AG04449 (cell line): ENCODE measurements around the gene KCNQ5.
"Not testable (repeated sequence)": the region's sequence is repeated elsewhere in the genome, so short reads cannot be mapped to it uniquely, and the experiment has no call there.

Source experiments
- CTCF ChIA-PET: fragments of 350-600 bp; formaldehyde crosslinking; extraction: SDS; loops from one replicate; lab custom pipeline; 2021; ENCODE audit warnings: antibody characterized with exemption; lab: Yijun Ruan, JAX
- POLR2A ChIA-PET: fragments of 400-600, 350-600 bp; formaldehyde crosslinking; extraction: SDS; loops from one replicate; lab custom pipeline; 2020; ENCODE audit warnings: antibody characterized with exemption, inconsistent platforms; lab: Yijun Ruan, JAX
- DNase-seq: peaks from one replicate; pipeline ENCODE4 v3.0.0-alpha.2; 2010; ENCODE audit warnings: low read depth, low spot score
- H3K4me3 ChIP-seq: 2 replicates; pipeline ENCODE4 v1.5.1; 2011; ENCODE audit warnings: low read depth, mild to moderate bottlenecking, control low read depth, low read length
- CTCF ChIP-seq: IDR thresholded peaks from one replicate; pipeline ENCODE4 v1.5.1; 2011; ENCODE audit warnings: mild to moderate bottlenecking, moderate library complexity, low read length, control low read depth, inconsistent platforms; ENCODE audit not compliant: insufficient read depth; ENCODE audit errors: missing control alignments

Gene KCNQ5

GRCh38 chr6:72621291-72622093 lies at the start of gene KCNQ5:
Gene KCNQ5 (plus strand): TSS chr6:72622064.
- DNase-seq = no peak
- ChIA-PET POLR2A (no interaction called here), CTCF (interaction anchor here (0.7 to 10.4 kb wide), 18 partner anchors 10 to 706 kb away, joined by 3 to 251 read pairs (median 4); no protein-coding TSS in a partner anchor)
- peak within 1 kb of the TSS; percentile 69 for H3K4me3 ChIP-seq
- TF ChIP-seq CTCF = no peak

GRCh38 chr6:72579865-72580264 lies 42.0 kb upstream of the KCNQ5 start:
- DNase-seq = no peak
- ChIA-PET POLR2A (interaction anchor here (1.0 to 1.3 kb wide), 3 partner anchors 154 to 168 kb away, joined by 3 to 5 read pairs (median 5); no protein-coding TSS in a partner anchor), CTCF (interaction anchor here (0.7 to 11.8 kb wide), 40 partner anchors 10 to 745 kb away, joined by 3 to 430 read pairs (median 4); no protein-coding TSS in a partner anchor)
- TF ChIP-seq CTCF = no peak
- no peak overlapping the region for H3K4me3 ChIP-seq

- CTCF ChIA-PET = interaction anchor here (0.6 to 11.8 kb wide), 49 partner anchors 9 to 744 kb away, joined by 3 to 430 read pairs (median 4); no protein-coding TSS in a partner anchor
- TF ChIP-seq CTCF = peak; percentile 66
- peak; percentile 77 for DNase-seq
- POLR2A ChIA-PET = interaction anchor here (1.0 to 1.3 kb wide), 3 partner anchors 155 to 169 kb away, joined by 3 to 5 read pairs (median 5); no protein-coding TSS in a partner anchor
- H3K4me3 ChIP-seq = no peak overlapping the region
Observed at GRCh38 chr6:72580281-72580940, 41.5 kb upstream of the KCNQ5 start.

GRCh38 chr6:72580950-72581349 lies 40.9 kb upstream of the KCNQ5 start:
- ChIA-PET POLR2A (interaction anchor here (1.0 to 1.3 kb wide), 3 partner anchors 155 to 169 kb away, joined by 3 to 5 read pairs (median 5); no protein-coding TSS in a partner anchor), CTCF (interaction anchor here (0.6 to 11.8 kb wide), 40 partner anchors 9 to 743 kb away, joined by 3 to 430 read pairs (median 4); no protein-coding TSS in a partner anchor)
- not testable (repeated sequence) for H3K4me3 ChIP-seq, DNase-seq

- H3K4me3 ChIP-seq = no peak overlapping the region
- ChIA-PET CTCF (interaction anchor here (1.5 to 11.8 kb wide), 5 partner anchors 8 to 542 kb away, joined by 4 to 430 read pairs (median 16); no protein-coding TSS in a partner anchor), POLR2A (no interaction called here)
- no peak for TF ChIP-seq CTCF
- DNase-seq = no peak
Observed at GRCh38 chr6:72588155-72588554, 33.7 kb upstream of the KCNQ5 start.

- no peak overlapping the region for H3K4me3 ChIP-seq
- CTCF ChIA-PET = interaction anchor here (1.5 to 11.8 kb wide), 5 partner anchors 9 to 541 kb away, joined by 4 to 430 read pairs (median 16); no protein-coding TSS in a partner anchor
- DNase-seq = no peak
- POLR2A ChIA-PET = no interaction called here
- no peak for TF ChIP-seq CTCF
Observed at GRCh38 chr6:72589096-72589495, 32.8 kb upstream of the KCNQ5 start.
